ENCODE measurements around the gene BNIP5.
A peak's percentile ranks its signal among the peaks of the same experiment; 100 is the strongest.

BNIP5 gene

DNA sequence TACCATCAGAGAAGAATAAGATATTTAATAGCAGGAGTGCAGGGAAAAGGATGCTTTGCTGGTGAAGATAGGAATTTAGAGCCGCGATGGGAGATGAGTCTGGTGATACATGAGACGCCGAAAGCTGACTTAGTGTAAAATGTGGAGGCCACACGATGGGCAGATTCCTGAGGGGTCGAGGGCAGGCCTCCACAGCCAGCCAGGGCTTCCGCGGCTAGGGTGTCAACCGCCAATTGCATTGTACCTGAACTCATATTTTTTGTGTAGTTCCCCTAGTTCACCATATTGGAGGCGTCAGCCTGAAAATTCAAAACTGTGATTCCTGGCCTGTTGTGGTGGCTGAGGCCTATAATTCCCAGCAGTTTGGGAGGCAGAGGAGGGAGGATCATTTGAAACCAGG, 42.2 kb upstream of the BNIP5 start:
- TF ChIP-seq, protein P1, sequence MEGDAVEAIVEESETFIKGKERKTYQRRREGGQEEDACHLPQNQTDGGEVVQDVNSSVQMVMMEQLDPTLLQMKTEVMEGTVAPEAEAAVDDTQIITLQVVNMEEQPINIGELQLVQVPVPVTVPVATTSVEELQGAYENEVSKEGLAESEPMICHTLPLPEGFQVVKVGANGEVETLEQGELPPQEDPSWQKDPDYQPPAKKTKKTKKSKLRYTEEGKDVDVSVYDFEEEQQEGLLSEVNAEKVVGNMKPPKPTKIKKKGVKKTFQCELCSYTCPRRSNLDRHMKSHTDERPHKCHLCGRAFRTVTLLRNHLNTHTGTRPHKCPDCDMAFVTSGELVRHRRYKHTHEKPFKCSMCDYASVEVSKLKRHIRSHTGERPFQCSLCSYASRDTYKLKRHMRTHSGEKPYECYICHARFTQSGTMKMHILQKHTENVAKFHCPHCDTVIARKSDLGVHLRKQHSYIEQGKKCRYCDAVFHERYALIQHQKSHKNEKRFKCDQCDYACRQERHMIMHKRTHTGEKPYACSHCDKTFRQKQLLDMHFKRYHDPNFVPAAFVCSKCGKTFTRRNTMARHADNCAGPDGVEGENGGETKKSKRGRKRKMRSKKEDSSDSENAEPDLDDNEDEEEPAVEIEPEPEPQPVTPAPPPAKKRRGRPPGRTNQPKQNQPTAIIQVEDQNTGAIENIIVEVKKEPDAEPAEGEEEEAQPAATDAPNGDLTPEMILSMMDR (IDR thresholded peaks at IDR 0.05; ENCODE audit: insufficient read depth, low read depth, low read length, missing control alignments) = no peak
- no peak for DNase-seq (ENCODE audit: low read depth)
- H3K4me3 ChIP-seq (ENCODE audit: low read depth, low read length) = no peak overlapping the region

DNA sequence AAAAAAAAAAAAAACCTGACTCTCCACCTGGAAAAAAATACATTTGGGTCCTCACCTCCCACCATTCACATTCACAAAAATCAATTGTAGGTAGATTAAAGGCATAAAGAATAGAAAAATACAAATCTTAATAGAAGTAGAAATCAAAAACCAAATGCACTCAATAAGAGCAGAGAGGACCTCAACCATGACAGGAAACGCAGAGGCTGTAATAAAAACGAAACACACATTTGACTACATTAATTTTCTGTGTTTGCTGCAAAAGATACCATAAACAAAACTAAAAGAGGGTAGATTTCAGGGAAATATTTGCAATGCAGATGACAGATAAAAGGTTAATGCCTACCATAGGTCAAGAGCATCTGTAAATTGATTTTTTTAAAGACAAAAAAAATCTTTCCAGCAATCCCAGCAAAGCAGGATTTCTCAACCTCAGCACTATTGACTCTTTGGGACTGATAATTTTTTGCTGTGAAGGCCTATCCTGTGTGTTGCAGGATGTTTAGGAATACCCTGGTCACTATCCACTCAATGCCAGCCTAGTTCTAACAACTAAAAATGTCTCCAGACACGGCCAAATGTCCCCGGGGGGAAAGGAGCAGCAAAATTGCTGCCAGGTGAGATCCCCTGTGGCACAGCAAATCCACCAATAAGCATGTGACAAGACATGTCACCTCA, 41.7 kb upstream of the BNIP5 start:
- DNase-seq (ENCODE audit: low read depth) = peak; percentile 45
- no peak overlapping the region; the same call in 1 of the 2 replicates for H3K4me3 ChIP-seq (ENCODE audit: low read depth, low read length)
- TF ChIP-seq, protein P1 (IDR thresholded peaks at IDR 0.05; ENCODE audit: insufficient read depth, low read depth, low read length, missing control alignments) = no peak

DNA sequence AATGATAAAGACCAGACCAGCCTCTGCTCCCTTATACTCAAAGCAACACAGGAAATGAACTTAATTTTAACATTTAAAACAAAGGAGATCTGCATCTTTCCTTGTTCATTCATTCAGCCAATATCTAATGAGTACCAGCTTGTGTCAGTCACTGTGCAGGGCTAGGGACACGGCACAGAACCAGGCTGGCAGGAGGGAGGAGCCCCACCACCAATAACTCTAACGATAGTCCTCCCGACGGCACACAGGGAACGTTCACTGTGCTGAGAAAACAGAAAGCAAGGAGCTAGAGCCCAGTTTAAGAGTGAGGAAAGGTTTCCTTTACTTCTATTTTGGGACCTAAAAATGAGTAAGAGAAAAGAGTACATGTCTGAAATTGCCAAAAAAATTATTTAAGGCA, 40.9 kb upstream of the BNIP5 start:
- no peak for DNase-seq (ENCODE audit: low read depth)
- no peak overlapping the region for H3K4me3 ChIP-seq (ENCODE audit: low read depth, low read length)
- TF ChIP-seq, protein P1 (IDR thresholded peaks at IDR 0.05; ENCODE audit: insufficient read depth, low read depth, low read length, missing control alignments) = no peak

DNA sequence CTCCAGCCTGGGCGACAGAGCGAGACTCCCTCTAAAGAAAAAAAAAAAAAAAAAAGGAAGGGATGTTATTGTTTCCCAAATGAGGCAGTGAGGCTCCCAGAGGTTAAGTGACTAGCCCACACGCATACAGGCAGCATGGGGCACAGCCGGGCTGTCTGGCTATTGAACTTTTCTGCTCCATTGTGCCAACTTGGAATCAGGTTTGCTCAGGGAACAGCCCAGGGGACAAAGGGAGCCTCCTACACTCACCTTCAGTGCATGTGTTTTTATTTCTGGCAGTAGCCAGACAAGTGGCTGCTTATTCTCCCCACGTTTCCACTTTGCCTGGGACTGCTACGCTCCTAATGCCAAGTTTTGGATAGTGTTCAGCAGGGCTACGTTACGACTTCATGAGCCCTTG, 40.1 kb upstream of the BNIP5 start:
- no peak for DNase-seq (ENCODE audit: low read depth)

DNA sequence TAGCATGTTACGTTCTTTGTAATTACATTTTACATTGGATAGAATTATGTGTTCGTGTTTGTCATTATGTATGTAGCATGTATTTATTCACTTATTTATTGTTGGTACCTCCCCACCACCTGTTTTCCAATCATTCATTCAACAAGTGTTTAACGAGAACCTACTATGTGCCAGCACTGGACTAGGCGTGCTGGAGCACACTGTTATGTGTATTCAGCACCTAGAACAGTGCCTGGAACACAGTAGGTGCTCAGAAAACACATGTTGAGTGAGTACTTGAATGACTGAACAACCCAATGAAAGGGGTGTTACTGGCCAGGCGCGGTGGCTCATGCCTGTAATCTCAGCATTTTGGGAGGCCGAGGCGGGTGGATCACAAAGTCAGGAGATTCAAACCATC, 39.5 kb upstream of the BNIP5 start:
- TF ChIP-seq, protein P1 (IDR thresholded peaks at IDR 0.05; ENCODE audit: insufficient read depth, low read depth, low read length, missing control alignments) = no peak
- no peak overlapping the region for H3K4me3 ChIP-seq (ENCODE audit: low read depth, low read length)
- DNase-seq (ENCODE audit: low read depth) = no peak

More for the DNA sequence above, 40.1 kb upstream of the BNIP5 start:
- no peak overlapping the region for H3K4me3 ChIP-seq (ENCODE audit: low read depth, low read length)
- TF ChIP-seq, protein P1 (IDR thresholded peaks at IDR 0.05; ENCODE audit: insufficient read depth, low read depth, low read length, missing control alignments) = no peak

DNA sequence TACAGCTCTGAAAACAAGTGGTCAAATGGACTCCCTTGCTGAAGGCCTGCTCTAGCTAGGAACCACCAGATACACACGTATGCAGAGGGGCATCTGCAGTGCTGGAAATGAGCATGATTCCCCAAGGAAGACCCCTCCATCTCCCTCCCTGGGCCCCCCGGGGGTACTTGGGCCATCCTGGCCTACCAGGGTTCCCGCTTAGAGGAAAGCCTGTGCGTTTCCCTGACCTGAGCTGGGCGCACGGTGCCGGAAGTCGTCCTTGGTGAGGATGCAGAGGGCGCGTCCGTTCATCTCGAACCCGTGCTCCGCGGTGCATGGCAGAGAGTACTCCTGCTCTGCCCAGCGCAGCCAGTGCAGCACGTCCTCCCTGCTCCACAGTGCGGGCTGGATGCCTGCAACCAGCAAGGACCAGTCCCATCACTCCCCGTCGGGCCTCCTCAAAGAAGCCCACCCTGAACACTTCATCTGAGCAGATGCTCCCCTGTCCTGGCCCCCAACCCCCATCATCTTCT, 39.0 kb upstream of the BNIP5 start:
- TF ChIP-seq, protein P1 (IDR thresholded peaks at IDR 0.05; ENCODE audit: insufficient read depth, low read depth, low read length, missing control alignments) = no peak
- H3K4me3 ChIP-seq (ENCODE audit: low read depth, low read length) = no peak overlapping the region
- DNase-seq (ENCODE audit: low read depth) = no peak

DNA sequence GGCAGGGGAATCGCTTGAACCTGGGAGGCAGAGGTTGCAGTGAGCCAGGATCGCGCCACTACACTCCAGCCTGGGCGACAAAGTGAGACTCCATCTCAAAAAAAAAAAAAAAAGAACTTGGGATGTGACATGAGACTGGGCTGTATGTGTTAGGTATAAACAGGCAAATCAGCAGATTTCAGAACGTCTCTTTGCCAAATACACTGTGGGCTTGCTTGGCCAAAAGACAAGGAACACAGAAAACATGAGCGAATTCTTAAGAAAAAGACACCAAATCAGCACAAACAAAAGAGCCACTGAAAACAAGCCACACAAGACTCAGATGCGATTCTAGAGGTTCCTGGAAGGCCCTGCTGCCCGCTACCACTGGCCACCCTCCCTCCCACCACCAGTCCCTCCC, 38.3 kb upstream of the BNIP5 start:
- DNase-seq (ENCODE audit: low read depth) = no peak
- no peak overlapping the region for H3K4me3 ChIP-seq (ENCODE audit: low read depth, low read length)
- TF ChIP-seq, protein P1 (IDR thresholded peaks at IDR 0.05; ENCODE audit: insufficient read depth, low read depth, low read length, missing control alignments) = no peak

Data from GM12865 (cell line).